ENCODE data around the gene APOC1. TPM values are rescaled to one million over a fixed set of nuclear protein-coding genes. Genes with fewer than 3 reads are reported as not detected.
A peak's percentile ranks its signal among the peaks of the same experiment; 100 is the strongest.
"Not testable (repeated sequence)": the region's sequence is repeated elsewhere in the genome, so short reads cannot be mapped to it uniquely, and the experiment has no call there.

APOC1 gene
- total and polyA plus RNA-seq, 8 donors = 9.2 to 569 (median 12.6) TPM

GRCh38 chr19:44908074-44908835 lies 6.2 kb upstream of the APOC1 start:
- Histone ChIP-seq H3K27ac (no peak overlapping the region), H3K4me1 (peaks cover 7 to 36% of the 10 kb centered on the region in 2 donors), H3K4me3 (no peak overlapping the region), H3K9me3 (no peaks in the 10 kb centered on the region), H3K27me3 (peaks cover 4 to 36% of the 10 kb centered on the region in 2 donors), H3K36me3 (peaks cover 0 to 2% of the 10 kb centered on the region in 2 donors)
- ATAC-seq = no peak
- TF ChIP-seq CTCF (IDR thresholded peaks at IDR 0.05) = no peak
- intact Hi-C loops (cut with DNase I) = no loop called here
- no peak for DNase-seq

- peaks cover 4 to 36% of the 10 kb centered on the region in 2 donors for H3K27me3 ChIP-seq
- no peak for ATAC-seq
- no peaks in the 10 kb centered on the region for H3K36me3 ChIP-seq
- H3K9me3 ChIP-seq = no peaks in the 10 kb centered on the region
- no peak overlapping the region for H3K4me3 ChIP-seq
- DNase-seq = no peak
- TF ChIP-seq CTCF (IDR thresholded peaks at IDR 0.05) = no peak
- intact Hi-C loops (cut with DNase I) = no loop called here
- H3K27ac ChIP-seq = no peak overlapping the region
- peaks cover 7 to 36% of the 10 kb centered on the region in 2 donors for H3K4me1 ChIP-seq
These were observed 5.6 kb upstream of the APOC1 start for GRCh38 chr19:44908836-44909261.

- no peak overlapping the region for H3K27ac ChIP-seq
- peaks cover 4 to 30% of the 10 kb centered on the region in 2 donors for H3K27me3 ChIP-seq
- DNase-seq = no peak
- H3K9me3 ChIP-seq = no peaks in the 10 kb centered on the region
- intact Hi-C loops (cut with DNase I) = no loop called here
- no peak for TF ChIP-seq CTCF (IDR thresholded peaks at IDR 0.05)
- no peaks in the 10 kb centered on the region for H3K36me3 ChIP-seq
- no peak for ATAC-seq
- peaks cover 7 to 44% of the 10 kb centered on the region in 2 donors for H3K4me1 ChIP-seq
- peak overlapping the region in 1 of 2 donors; percentile 4 for H3K4me3 ChIP-seq
These were observed 4.6 kb upstream of the APOC1 start for GRCh38 chr19:44909775-44910174.

GRCh38 chr19:44911896-44912295 lies 2.5 kb upstream of the APOC1 start:
- intact Hi-C loops (cut with DNase I); ATAC-seq; H3K9me3 ChIP-seq; H3K27ac ChIP-seq; H3K4me3 ChIP-seq; H3K27me3 ChIP-seq; DNase-seq; H3K36me3 ChIP-seq: not testable (repeated sequence)
- H3K4me1 ChIP-seq = peaks cover 7 to 35% of the 10 kb centered on the region in 2 donors

GRCh38 chr19:44912854-44913253 lies 1.6 kb upstream of the APOC1 start:
- intact Hi-C loops (cut with DNase I) = no loop called here
- DNase-seq (peak in 2 of 4 donors; percentile 52 to 79), ATAC-seq (peak; percentile 11)
- Histone ChIP-seq H3K36me3 (no peaks in the 10 kb centered on the region), H3K27ac (no peak overlapping the region), H3K27me3 (peaks cover 0 to 8% of the 10 kb centered on the region in 2 donors), H3K4me3 (no peak overlapping the region), H3K9me3 (no peaks in the 10 kb centered on the region), H3K4me1 (peaks cover 7 to 35% of the 10 kb centered on the region in 2 donors)
- no peak for TF ChIP-seq CTCF (IDR thresholded peaks at IDR 0.05)

- H3K9me3 ChIP-seq; intact Hi-C loops (cut with DNase I); H3K27ac ChIP-seq; DNase-seq; H3K27me3 ChIP-seq; ATAC-seq; H3K36me3 ChIP-seq: not testable (repeated sequence)
- Histone ChIP-seq H3K4me1 (peaks cover 7 to 35% of the 10 kb centered on the region in 2 donors), H3K4me3 (peak overlapping the region in 1 of 2 donors; percentile 49)
These were observed 636 bp upstream of the APOC1 start for GRCh38 chr19:44913512-44914432.
